Keratinocyte (primary cell): ENCODE results near the gene MMS19. TPM values are rescaled to one million over a fixed set of nuclear protein-coding genes. Genes with fewer than 3 reads are reported as not detected.

Source experiments
- DNase-seq: peaks from one replicate; pipeline ENCODE4 v3.0.0-alpha.2; 2011; ENCODE audit warnings: low read depth, missing footprints, low spot score
- FAIRE-seq: peaks from 2 replicates; lab custom pipeline; 2011; peaks lifted over from hg19 to GRCh38; lab: Jason Lieb, UNC
- H2AFZ ChIP-seq: 2 replicates; pipeline ENCODE4 v1.6.0; 2012; ENCODE audit warnings: low read length, control low read depth, inconsistent platforms; ENCODE audit not compliant: control insufficient read depth
- H3K27ac ChIP-seq: 2 replicates; pipeline ENCODE4 v1.5.1; 2011; ENCODE audit warnings: low read length; ENCODE audit not compliant: control insufficient read depth, insufficient read depth
- H3K27me3 ChIP-seq: 3 replicates; pipeline ENCODE4 v1.6.0; 2011; ENCODE audit warnings: low read length; ENCODE audit not compliant: control insufficient read depth, insufficient read depth; ENCODE audit errors: extremely low read depth
- H3K36me3 ChIP-seq, 2 experiments: 2 replicates in 1 of 2; 3 replicates in 1 of 2; pipeline ENCODE4 v1.5.1; 2011; ENCODE audit warnings: low read length in 2 of 2, mild to moderate bottlenecking in 1 of 2; ENCODE audit not compliant: control insufficient read depth in 2 of 2, insufficient read depth in 2 of 2; ENCODE audit errors: extremely low read depth in 1 of 2
- H3K4me1 ChIP-seq: 3 replicates; pipeline ENCODE4 v1.5.1; 2011; ENCODE audit warnings: low read length; ENCODE audit not compliant: control insufficient read depth, insufficient read depth; ENCODE audit errors: extremely low read depth
- H3K4me2 ChIP-seq: 3 replicates; pipeline ENCODE4 v1.6.0; 2011; ENCODE audit warnings: low read depth, low read length; ENCODE audit not compliant: control insufficient read depth, insufficient read depth; ENCODE audit errors: extremely low read depth
- H3K4me3 ChIP-seq, 3 experiments: fragments of 200-600 bp in 1 of 3; sonication (generic) in 1 of 3; 2 replicates in 2 of 3; 3 replicates in 1 of 3; pipeline ENCODE4 v1.5.1; 2011 to 2016; ENCODE audit warnings: low read length in 3 of 3, mild to moderate bottlenecking in 3 of 3, control low read depth in 2 of 3, inconsistent platforms in 1 of 3, low read depth in 1 of 3, mixed read lengths in 1 of 3, mixed run types in 1 of 3, moderate library complexity in 1 of 3; ENCODE audit not compliant: control insufficient read depth in 2 of 3, insufficient read depth in 2 of 3; ENCODE audit errors: extremely low read depth in 1 of 3
- H3K79me2 ChIP-seq: 2 replicates; pipeline ENCODE4 v1.6.0; 2012; ENCODE audit warnings: low read length; ENCODE audit not compliant: control insufficient read depth, insufficient read depth
- H3K9ac ChIP-seq: 3 replicates; pipeline ENCODE4 v1.6.0; 2011; ENCODE audit warnings: low read length; ENCODE audit not compliant: control insufficient read depth, insufficient read depth; ENCODE audit errors: extremely low read depth
- H3K9me1 ChIP-seq: 3 replicates; pipeline ENCODE4 v1.6.0; 2011; ENCODE audit warnings: low read length; ENCODE audit not compliant: control insufficient read depth, insufficient read depth; ENCODE audit errors: extremely low read depth
- H3K9me3 ChIP-seq: 2 replicates; pipeline ENCODE4 v1.5.1; 2012; ENCODE audit warnings: low read depth, low read length; ENCODE audit not compliant: control insufficient read depth
- H4K20me1 ChIP-seq: 3 replicates; pipeline ENCODE4 v1.6.0; 2011; ENCODE audit warnings: low read length; ENCODE audit not compliant: control insufficient read depth, insufficient read depth; ENCODE audit errors: extremely low read depth
- CTCF ChIP-seq, 3 experiments: IDR thresholded peaks in 1 of 3; conservative IDR thresholded peaks in 1 of 3; optimal IDR thresholded peaks in 1 of 3; 2 replicates in 2 of 3; 3 replicates in 1 of 3; pipeline versions ENCODE3 to v1.5.1; 2011; ENCODE audit warnings: low read length in 3 of 3, mild to moderate bottlenecking in 3 of 3, moderate library complexity in 2 of 3, control low read depth in 1 of 3, inconsistent platforms in 1 of 3; ENCODE audit not compliant: insufficient read depth in 2 of 3; ENCODE audit errors: extremely low read depth in 1 of 3
- EZH2 ChIP-seq: IDR thresholded peaks from one replicate; pipeline ENCODE4 v1.6.1; 2012; ENCODE audit warnings: inconsistent platforms, mild to moderate bottlenecking, low read length, moderate library complexity
- dilution Hi-C: fragments of 300-500 bp; cut with MboI; formaldehyde crosslinking; loops from one replicate; pipeline ENCODE4 v1.7.0; 2020; ENCODE audit warnings: low sequenced_read_pairs; ENCODE audit not compliant: extremely low pct_ligation_motif_present
- polyA plus RNA-seq, 5 experiments: library from polyadenylated mRNA; depleted of rRNA in 3 of 5; stranded (reverse) in 3 of 5; stranded (forward) in 1 of 5; unstranded in 1 of 5; fragments of >200 nt; gene quantifications; 1 replicate in 1 of 5; 2 replicates in 3 of 5; 3 replicates in 1 of 5; pipeline versions ENCODE4 v1.2.1 to v1.2.3, GENCODE V29; 2011 to 2012; ENCODE audit warnings: missing spikeins in 2 of 5, low read depth in 1 of 5, low replicate concordance in 1 of 5

The MMS19 gene
- polyA plus RNA-seq, 1 donor (not counting 4 experiments of a cell fraction or from before 2014, with no cell fraction given), result 72.5 TPM

- H3K79me2 ChIP-seq, result peaks cover 77% of the 10 kb centered on the region
Observed at GRCh38 chr10:97503406-97503805, 5.2 kb upstream of the MMS19 start.

GRCh38 chr10:97502916-97503315, 4.7 kb upstream of the MMS19 start:
- no peak for FAIRE-seq
- Histone ChIP-seq H3K9me1 (peaks cover under 1% of the 10 kb centered on the region), H3K4me3 (no peak overlapping the region), H3K27me3 (no peaks in the 10 kb centered on the region), H4K20me1 (no peaks in the 10 kb centered on the region), H3K9me3 (no peaks in the 10 kb centered on the region), H3K79me2 (peaks cover 76% of the 10 kb centered on the region), H3K9ac (no peak overlapping the region), H2AFZ (no peak overlapping the region), H3K36me3 (peaks cover 0 to 2% of the 10 kb centered on the region in 2 experiments), H3K4me1 (peaks cover 12% of the 10 kb centered on the region), H3K4me2 (no peak overlapping the region), H3K27ac (no peak overlapping the region)
- dilution Hi-C loops, result no loop called here
- TF ChIP-seq EZH2 (no peak), CTCF (optimal IDR thresholded peaks at IDR 0.05 in 1 of 3, IDR thresholded peaks at IDR 0.05 in 1 of 3, conservative IDR thresholded peaks at IDR 0.05 in 1 of 3; ENCODE audit: extremely low read depth in 1 of 3, insufficient read depth in 2 of 3, low read length in 3 of 3) (no peak)
- DNase-seq, result no peak

More at GRCh38 chr10:97503406-97503805, 5.2 kb upstream of the MMS19 start:
- Histone ChIP-seq H3K9ac (no peak overlapping the region), H3K27ac (no peak overlapping the region), H2AFZ (no peak overlapping the region), H3K36me3 (peaks cover 0 to 2% of the 10 kb centered on the region in 2 experiments), H3K9me1 (peaks cover 4% of the 10 kb centered on the region), H3K27me3 (no peaks in the 10 kb centered on the region), H3K4me3 (no peak overlapping the region), H4K20me1 (peaks cover 2% of the 10 kb centered on the region), H3K9me3 (no peaks in the 10 kb centered on the region), H3K4me2 (no peak overlapping the region), H3K4me1 (peaks cover 17% of the 10 kb centered on the region)
- dilution Hi-C loops, result no loop called here
- no peak for DNase-seq
- TF ChIP-seq CTCF (optimal IDR thresholded peaks at IDR 0.05 in 1 of 3, IDR thresholded peaks at IDR 0.05 in 1 of 3, conservative IDR thresholded peaks at IDR 0.05 in 1 of 3; ENCODE audit: extremely low read depth in 1 of 3, insufficient read depth in 2 of 3, low read length in 3 of 3) (no peak), EZH2 (no peak)
- no peak for FAIRE-seq
